Endothelial cell (in vitro differentiated cells): ENCODE results near the gene PPP6R2. TPM values are rescaled to one million over a fixed set of nuclear protein-coding genes. Genes with fewer than 3 reads are reported as not detected.

Experiments used
- DNase-seq: peaks from one replicate; pipeline ENCODE4 v3.0.0; 2021; ENCODE audit warnings: low spot score
- H3K27ac Mint-ChIP-seq: one replicate; pipeline ENCODE4 v1.8.0; 2021; ENCODE audit warnings: mixed read lengths, inconsistent platforms; ENCODE audit not compliant: unreplicated experiment
- H3K27me3 Mint-ChIP-seq: one replicate; pipeline ENCODE4 v1.8.0; 2021; ENCODE audit warnings: mild to moderate bottlenecking, moderate library complexity, mixed read lengths, inconsistent platforms; ENCODE audit not compliant: unreplicated experiment
- H3K36me3 Mint-ChIP-seq: one replicate; pipeline ENCODE4 v1.8.0; 2021; ENCODE audit warnings: mild to moderate bottlenecking, low read depth, mixed read lengths, inconsistent platforms; ENCODE audit not compliant: unreplicated experiment
- H3K4me1 Mint-ChIP-seq: one replicate; pipeline ENCODE4 v1.8.0; 2021; ENCODE audit warnings: mild to moderate bottlenecking, mixed read lengths, inconsistent platforms; ENCODE audit not compliant: unreplicated experiment
- H3K4me3 Mint-ChIP-seq: one replicate; pipeline ENCODE4 v1.8.0; 2021; ENCODE audit warnings: mild to moderate bottlenecking, mixed read lengths, inconsistent platforms; ENCODE audit not compliant: unreplicated experiment
- H3K9me3 Mint-ChIP-seq: one replicate; pipeline ENCODE4 v1.8.0; 2021; ENCODE audit warnings: mixed read lengths, inconsistent platforms; ENCODE audit not compliant: unreplicated experiment
- CTCF ChIP-seq: fragments of 200-600 bp; sonication (generic); IDR thresholded peaks from one replicate; pipeline ENCODE4 v1.5.0; 2021; ENCODE audit warnings: antibody characterized with exemption; ENCODE audit not compliant: unreplicated experiment
- total RNA-seq: library from RNA; stranded (reverse); fragmentation: NEBNext Ultra II Directional; extraction: Animal tissue kit (Norgen Biotek cat#: 25700); gene quantifications from one replicate; pipeline ENCODE4 v1.2.1, GENCODE V29; 2021; ENCODE audit not compliant: unreplicated experiment

Gene PPP6R2
- total RNA-seq, 1 donor from 2014 or later, result 50.9 TPM

DNA sequence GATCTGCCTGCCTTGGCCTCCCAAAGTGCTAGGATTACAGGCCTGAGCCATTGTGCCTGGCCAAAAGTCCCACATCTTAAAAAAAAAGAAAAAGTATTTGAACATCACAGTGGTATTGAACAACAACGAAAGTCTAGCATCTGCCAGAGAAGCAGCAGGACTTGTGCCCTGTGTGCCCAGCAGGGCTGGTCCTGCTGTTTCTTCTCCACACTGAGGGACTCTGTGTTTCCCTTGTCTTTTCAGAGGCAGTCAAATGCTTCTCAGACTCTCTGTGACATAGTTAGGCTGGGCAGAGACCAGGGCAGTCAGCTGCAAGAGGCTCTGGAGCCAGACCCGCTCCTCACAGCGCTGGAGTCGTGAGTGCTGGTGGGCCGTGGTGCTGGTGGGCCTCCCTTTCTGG is 75.5 kb downstream of the PPP6R2 start:
- no peak overlapping the region for H3K27ac Mint-ChIP-seq
- no peak for DNase-seq
- H3K36me3 Mint-ChIP-seq, result peaks cover 30% of the 10 kb centered on the region
- no peak overlapping the region for H3K4me3 Mint-ChIP-seq
- H3K27me3 Mint-ChIP-seq, result peaks cover 5% of the 10 kb centered on the region
- TF ChIP-seq CTCF, result no peak
- peaks cover 3% of the 10 kb centered on the region for H3K4me1 Mint-ChIP-seq
- H3K9me3 Mint-ChIP-seq, result no peaks in the 10 kb centered on the region

DNA sequence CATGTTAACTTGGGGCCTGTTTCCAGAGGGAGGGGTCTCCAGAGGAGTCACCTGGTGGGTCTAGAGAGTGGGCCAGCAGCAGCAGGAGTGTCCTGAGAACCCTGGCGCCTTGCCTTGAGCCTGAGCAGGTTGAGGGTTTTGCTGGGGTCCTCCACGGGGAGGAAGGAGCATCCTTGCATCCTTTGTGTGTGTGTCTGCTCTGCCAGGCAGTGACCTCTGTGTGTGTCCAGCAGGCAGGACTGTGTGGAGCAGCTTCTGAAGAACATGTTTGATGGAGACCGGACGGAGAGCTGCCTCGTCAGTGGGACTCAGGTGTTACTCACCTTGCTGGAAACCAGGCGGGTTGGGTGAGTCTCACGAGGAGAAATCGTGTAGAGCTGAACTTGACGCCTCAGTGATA is 76.0 kb downstream of the PPP6R2 start:
- no peak overlapping the region for H3K27ac Mint-ChIP-seq
- no peak for TF ChIP-seq CTCF
- H3K4me1 Mint-ChIP-seq, result no peaks in the 10 kb centered on the region
- peaks cover 5% of the 10 kb centered on the region for H3K27me3 Mint-ChIP-seq
- H3K9me3 Mint-ChIP-seq, result no peaks in the 10 kb centered on the region
- H3K36me3 Mint-ChIP-seq, result peaks cover 35% of the 10 kb centered on the region
- DNase-seq, result no peak
- no peak overlapping the region for H3K4me3 Mint-ChIP-seq

DNA sequence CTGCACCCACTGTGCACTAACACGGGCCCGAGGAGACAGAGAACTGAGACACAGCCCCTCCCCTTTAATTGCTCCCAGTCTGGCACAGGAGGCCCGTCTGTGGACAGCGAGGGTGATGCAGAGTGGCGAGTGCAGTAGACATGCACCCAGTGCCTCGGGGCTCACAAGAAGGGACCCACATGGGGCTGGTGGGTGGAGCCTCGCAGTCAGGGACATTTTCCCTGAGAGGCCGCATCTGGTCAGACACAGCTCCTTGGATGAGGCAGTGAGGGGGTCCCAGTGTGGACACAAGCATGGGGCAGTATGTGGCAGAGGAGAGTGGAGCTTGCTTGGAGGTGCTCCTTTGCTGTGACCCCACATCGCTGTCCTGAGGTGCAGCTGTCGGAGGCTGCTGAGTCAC is 76.9 kb downstream of the PPP6R2 start:
- Mint-ChIP-seq H3K27me3 (peaks cover 6% of the 10 kb centered on the region), H3K36me3 (peaks cover 43% of the 10 kb centered on the region), H3K9me3 (no peaks in the 10 kb centered on the region), H3K27ac (no peak overlapping the region), H3K4me3 (no peak overlapping the region), H3K4me1 (no peaks in the 10 kb centered on the region)
- no peak for DNase-seq
- no peak for TF ChIP-seq CTCF

GRCh38 chr22:50420581-50420980 is 77.5 kb downstream of the PPP6R2 start:
- peak overlapping the region; percentile 18 for H3K4me3 Mint-ChIP-seq

GRCh38 chr22:50422046-50422445 is 78.9 kb downstream of the PPP6R2 start:
- Mint-ChIP-seq H3K27ac (no peak overlapping the region), H3K4me3 (no peak overlapping the region), H3K9me3 (no peaks in the 10 kb centered on the region), H3K27me3 (peaks cover 6% of the 10 kb centered on the region), H3K36me3 (peaks cover 41% of the 10 kb centered on the region), H3K4me1 (no peaks in the 10 kb centered on the region)
- no peak for TF ChIP-seq CTCF
- no peak for DNase-seq

More at GRCh38 chr22:50420581-50420980, 77.5 kb downstream of the PPP6R2 start:
- no peak overlapping the region for H3K27ac Mint-ChIP-seq
- no peaks in the 10 kb centered on the region for H3K9me3 Mint-ChIP-seq
- peaks cover 6% of the 10 kb centered on the region for H3K27me3 Mint-ChIP-seq
- no peaks in the 10 kb centered on the region for H3K4me1 Mint-ChIP-seq
- no peak for DNase-seq
- H3K36me3 Mint-ChIP-seq, result peaks cover 44% of the 10 kb centered on the region
- no peak for TF ChIP-seq CTCF
